Upper lobe of right lung (tissue), 1 donor: ENCODE measurements around the gene NXN. TPM values are rescaled to one million over a fixed set of nuclear protein-coding genes. Genes with fewer than 3 reads are reported as not detected.
A peak's percentile ranks its signal among the peaks of the same experiment; 100 is the strongest.

Experiments used
- ATAC-seq: fragments of 200-7000 bp; cut with Tn5 transposase; one replicate; pipeline ENCODE4 v1.9.1; 2020; ENCODE audit warnings: mild to moderate bottlenecking, moderate library complexity
- DNase-seq: peaks from one replicate; pipeline ENCODE4 v3.0.0-alpha.2; 2020
- H3K27ac ChIP-seq: fragments of 200-600 bp; one replicate; pipeline ENCODE4 v1.8.0; 2022
- H3K27me3 ChIP-seq: fragments of 200-600 bp; one replicate; pipeline ENCODE4 v1.8.0; 2022; ENCODE audit warnings: mild to moderate bottlenecking
- H3K36me3 ChIP-seq: fragments of 200-600 bp; one replicate; pipeline ENCODE4 v1.8.0; 2022
- H3K4me1 ChIP-seq: fragments of 200-600 bp; one replicate; pipeline ENCODE4 v1.8.0; 2022
- H3K4me3 ChIP-seq: fragments of 200-600 bp; one replicate; pipeline ENCODE4 v1.8.0; 2022; ENCODE audit warnings: mild to moderate bottlenecking
- H3K9me3 ChIP-seq: fragments of 200-600 bp; one replicate; pipeline ENCODE4 v1.8.0; 2022
- CTCF ChIP-seq: fragments of 200-600 bp; IDR thresholded peaks from one replicate; pipeline ENCODE4 v1.8.0; 2022; ENCODE audit warnings: antibody characterized with exemption
- intact Hi-C: fragments of 100-400 bp; cut with DNase I; formaldehyde crosslinking; loops from one replicate; pipeline ENCODE4 v1.11.0; 2022
- total RNA-seq: library from RNA; stranded (reverse); fragmentation: NEBNext Ultra II Directional; extraction: Animal tissue kit (Norgen Biotek cat#: 25700); gene quantifications from one replicate; pipeline ENCODE4 v1.2.1, GENCODE V29; 2021
- donor health status: DM: no; HTN: yes; CAD: no; lungs with severe emphysema.

Gene NXN
- total RNA-seq, 1 donor from 2014 or later, result 57.3 TPM

GRCh38 chr17:923633-924032 is 55.9 kb downstream of the NXN start:
- intact Hi-C loops, result no loop called here

GRCh38 chr17:921161-921560 is 58.4 kb downstream of the NXN start:
- DNase-seq (no peak), ATAC-seq (peak; percentile 51)
- no peak for TF ChIP-seq CTCF
- H3K4me1 ChIP-seq, result peaks cover 3% of the 10 kb centered on the region
- intact Hi-C loops, result no loop called here
- no peaks in the 10 kb centered on the region for H3K27me3 ChIP-seq
- H3K4me3 ChIP-seq, result no peak overlapping the region
- no peaks in the 10 kb centered on the region for H3K9me3 ChIP-seq
- no peak overlapping the region for H3K27ac ChIP-seq
- no peaks in the 10 kb centered on the region for H3K36me3 ChIP-seq

More at GRCh38 chr17:923633-924032, 55.9 kb downstream of the NXN start:
- H3K4me1 ChIP-seq, result peaks cover 11% of the 10 kb centered on the region
- H3K27ac ChIP-seq, result no peak overlapping the region
- no peak overlapping the region for H3K4me3 ChIP-seq
- H3K27me3 ChIP-seq, result no peaks in the 10 kb centered on the region
- H3K36me3 ChIP-seq, result no peaks in the 10 kb centered on the region
- DNase-seq (no peak), ATAC-seq (no peak)
- TF ChIP-seq CTCF, result no peak
- H3K9me3 ChIP-seq, result no peaks in the 10 kb centered on the region

- ATAC-seq, result no peak
- Histone ChIP-seq H3K36me3 (no peaks in the 10 kb centered on the region), H3K4me3 (no peak overlapping the region), H3K27me3 (no peaks in the 10 kb centered on the region), H3K4me1 (peaks cover 10% of the 10 kb centered on the region), H3K9me3 (no peaks in the 10 kb centered on the region), H3K27ac (no peak overlapping the region)
- TF ChIP-seq CTCF, result no peak
- intact Hi-C loops, result no loop called here
- no peak for DNase-seq
Measured at GRCh38 chr17:920190-920589, 59.4 kb downstream of the NXN start.

GRCh38 chr17:917941-918740 is 61.4 kb downstream of the NXN start:
- no peak for ATAC-seq
- Histone ChIP-seq H3K36me3 (no peaks in the 10 kb centered on the region), H3K4me3 (no peak overlapping the region), H3K9me3 (no peaks in the 10 kb centered on the region), H3K27ac (peak overlapping the region; percentile 75), H3K4me1 (peaks cover 10% of the 10 kb centered on the region), H3K27me3 (no peaks in the 10 kb centered on the region)
- no peak for TF ChIP-seq CTCF
- no peak for DNase-seq
- intact Hi-C loops, result no loop called here

DNA sequence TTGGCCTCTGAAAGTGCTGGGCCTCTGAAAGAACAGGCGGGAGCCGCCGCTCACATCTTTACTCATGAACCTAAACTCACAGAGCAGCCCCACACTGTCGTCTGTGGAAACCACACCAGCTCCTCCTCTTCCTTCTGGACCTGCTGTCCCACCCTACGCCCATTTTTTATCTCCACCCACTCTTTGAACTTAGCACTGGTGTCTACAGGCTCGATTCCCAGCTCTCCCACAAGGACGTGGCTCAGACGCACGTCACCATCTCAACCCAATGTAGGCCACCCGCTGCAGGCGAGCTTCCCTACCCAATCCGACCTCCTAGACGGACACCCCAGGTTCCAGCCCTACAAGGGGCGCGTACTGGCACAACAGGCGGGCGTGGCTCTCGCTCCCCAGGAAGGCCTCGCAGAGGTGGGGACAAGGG is 62.2 kb downstream of the NXN start:
- intact Hi-C loops, result no loop called here
- no peak for DNase-seq
- H3K36me3 ChIP-seq, result no peaks in the 10 kb centered on the region
- H3K27me3 ChIP-seq, result no peaks in the 10 kb centered on the region
- ATAC-seq, result peak; percentile 40
- peak overlapping the region; percentile 75 for H3K27ac ChIP-seq
- peaks cover 10% of the 10 kb centered on the region for H3K4me1 ChIP-seq
- no peak overlapping the region for H3K4me3 ChIP-seq
- no peak for TF ChIP-seq CTCF
- H3K9me3 ChIP-seq, result no peaks in the 10 kb centered on the region
